Vagina (tissue), 2 donors: ENCODE results near the gene TNS3. TPM values are rescaled to one million over a fixed set of nuclear protein-coding genes. Genes with fewer than 3 reads are reported as not detected.

Experiments used
- DNase-seq, 2 donors: peaks; one replicate each; pipeline ENCODE4 v3.0.0-alpha.2; 2017; ENCODE audit errors: extremely low spot score in 2 of 2
- H3K27ac ChIP-seq: fragments of 200-600 bp; sonication (generic); one replicate; pipeline ENCODE4 v1.5.1; 2019
- H3K27me3 ChIP-seq: fragments of 200-600 bp; sonication (generic); one replicate; pipeline ENCODE4 v1.5.1; 2019
- H3K36me3 ChIP-seq, 2 donors: fragments of 200-600 bp; sonication (generic); one replicate each; pipeline ENCODE4 v1.5.1; 2017 to 2019
- H3K4me1 ChIP-seq: fragments of 200-600 bp; sonication (generic); one replicate; pipeline ENCODE4 v1.5.1; 2019
- H3K4me3 ChIP-seq, 2 donors: fragments of 200-600 bp; sonication (generic); 1 replicate in 1 of 2; 2 replicates in 1 of 2; pipeline ENCODE4 v1.5.1; 2016 to 2019
- H3K9me3 ChIP-seq: fragments of 200-600 bp; sonication (generic); one replicate; pipeline ENCODE4 v1.5.1; 2019
- CTCF ChIP-seq, 3 experiments: fragments of 450-650 bp in 2 of 3; fragments of 200-600 bp in 1 of 3; sonication (generic) in 1 of 3; IDR thresholded peaks; one replicate each; pipeline ENCODE4 v1.5.1; 2017 to 2019; ENCODE audit warnings: antibody characterized with exemption in 3 of 3, mild to moderate bottlenecking in 2 of 3, moderate library complexity in 2 of 3
- POLR2A ChIP-seq, 2 donors: fragments of 450-650 bp; IDR thresholded peaks; one replicate each; pipeline ENCODE4 v1.6.1; 2017; ENCODE audit warnings: antibody characterized with exemption in 2 of 2, mild to moderate bottlenecking in 2 of 2, moderate library complexity in 2 of 2
- POLR2AphosphoS5 ChIP-seq, 2 donors: sonication (generic); formaldehyde crosslinking; IDR thresholded peaks; one replicate each; pipeline ENCODE4 v1.9.0; 2017; ENCODE audit warnings: antibody characterized with exemption in 2 of 2, mild to moderate bottlenecking in 2 of 2, low read depth in 1 of 2; ENCODE audit not compliant: insufficient read depth in 1 of 2
- intact Hi-C: fragments of 100-400 bp; cut with DNase I; formaldehyde crosslinking; loops from one replicate; pipeline ENCODE4 v1.15.1; 2023
- total RNA-seq: library from RNA; depleted of rRNA; stranded (reverse); fragments of >200 nt; gene quantifications from one replicate; pipeline ENCODE4 v1.2.3, GENCODE V29; 2016

The TNS3 gene
- total RNA-seq, 1 donor from 2014 or later, result 36.8 TPM

DNA sequence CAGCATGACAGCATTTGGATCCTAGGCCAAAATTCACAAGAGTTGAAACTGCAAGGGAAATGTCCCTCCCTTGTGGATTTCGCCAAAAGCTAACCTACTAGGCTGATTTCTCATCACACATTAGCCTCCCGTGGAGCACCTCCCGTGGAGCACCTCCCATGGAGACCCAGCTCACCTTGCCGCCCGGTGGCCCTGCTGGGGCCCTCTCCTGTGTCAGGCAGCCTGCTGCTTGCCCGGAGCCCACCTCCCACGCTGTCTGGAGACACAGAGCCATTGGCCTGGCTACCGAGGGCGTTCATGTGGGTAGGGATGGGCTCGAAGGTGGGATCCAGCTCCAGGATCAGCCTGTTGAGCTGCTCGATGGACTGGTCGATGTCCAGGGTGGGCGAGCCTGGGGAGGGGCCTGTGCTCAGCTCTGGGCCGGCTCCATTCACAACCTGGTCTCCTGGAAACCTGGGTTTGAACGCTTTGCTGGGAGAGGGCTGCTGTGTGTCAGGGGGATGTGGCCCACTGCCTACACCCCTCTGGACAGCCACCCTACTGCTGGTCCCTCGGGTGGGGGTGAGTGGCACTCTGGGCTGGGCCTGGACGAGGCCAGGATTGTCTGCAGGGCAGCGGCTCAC is 213.6 kb downstream of the TNS3 start:
- DNase-seq, result no peak
- no peaks in the 10 kb centered on the region for H3K27me3 ChIP-seq
- H3K36me3 ChIP-seq, result peaks cover 0 to 18% of the 10 kb centered on the region in 2 donors
- intact Hi-C loops, result no loop called here
- H3K4me3 ChIP-seq, result no peak overlapping the region
- no peaks in the 10 kb centered on the region for H3K9me3 ChIP-seq
- no peaks in the 10 kb centered on the region for H3K4me1 ChIP-seq
- H3K27ac ChIP-seq, result no peak overlapping the region
- TF ChIP-seq CTCF (IDR thresholded peaks at IDR 0.05) (no peak), POLR2AphosphoS5 (IDR thresholded peaks at IDR 0.05; ENCODE audit: insufficient read depth in 1 of 2, low read depth in 1 of 2) (no peak), POLR2A (IDR thresholded peaks at IDR 0.05) (no peak)

- no peak overlapping the region for H3K4me3 ChIP-seq
- H3K27ac ChIP-seq, result no peak overlapping the region
- no peaks in the 10 kb centered on the region for H3K27me3 ChIP-seq
- no peak for DNase-seq
- no peaks in the 10 kb centered on the region for H3K9me3 ChIP-seq
- no peaks in the 10 kb centered on the region for H3K4me1 ChIP-seq
- TF ChIP-seq CTCF (IDR thresholded peaks at IDR 0.05), result no peak
- no peak for TF ChIP-seq POLR2AphosphoS5 (IDR thresholded peaks at IDR 0.05; ENCODE audit: insufficient read depth in 1 of 2, low read depth in 1 of 2)
- TF ChIP-seq POLR2A (IDR thresholded peaks at IDR 0.05), result no peak
- peaks cover 0 to 18% of the 10 kb centered on the region in 2 donors for H3K36me3 ChIP-seq
- intact Hi-C loops, result no loop called here
Observed at GRCh38 chr7:47367369-47367768, 214.5 kb downstream of the TNS3 start.

- H3K4me3 ChIP-seq, result no peak overlapping the region
- no peaks in the 10 kb centered on the region for H3K9me3 ChIP-seq
- DNase-seq, result no peak
- TF ChIP-seq CTCF (IDR thresholded peaks at IDR 0.05), result no peak
- no peak overlapping the region for H3K27ac ChIP-seq
- peaks cover 0 to 18% of the 10 kb centered on the region in 2 donors for H3K36me3 ChIP-seq
- no peaks in the 10 kb centered on the region for H3K4me1 ChIP-seq
- intact Hi-C loops, result no loop called here
- no peaks in the 10 kb centered on the region for H3K27me3 ChIP-seq
Observed at GRCh38 chr7:47366960-47367359, 215.0 kb downstream of the TNS3 start.

GRCh38 chr7:47366211-47366610 is 215.7 kb downstream of the TNS3 start:
- Histone ChIP-seq H3K4me1 (no peaks in the 10 kb centered on the region), H3K9me3 (no peaks in the 10 kb centered on the region), H3K36me3 (peaks cover 0 to 18% of the 10 kb centered on the region in 2 donors), H3K27me3 (no peaks in the 10 kb centered on the region), H3K27ac (no peak overlapping the region), H3K4me3 (no peak overlapping the region)
- intact Hi-C loops, result no loop called here
- no peak for TF ChIP-seq POLR2AphosphoS5 (IDR thresholded peaks at IDR 0.05; ENCODE audit: insufficient read depth in 1 of 2, low read depth in 1 of 2)
- no peak for TF ChIP-seq CTCF (IDR thresholded peaks at IDR 0.05)
- TF ChIP-seq POLR2A (IDR thresholded peaks at IDR 0.05), result no peak
- DNase-seq, result no peak

DNA sequence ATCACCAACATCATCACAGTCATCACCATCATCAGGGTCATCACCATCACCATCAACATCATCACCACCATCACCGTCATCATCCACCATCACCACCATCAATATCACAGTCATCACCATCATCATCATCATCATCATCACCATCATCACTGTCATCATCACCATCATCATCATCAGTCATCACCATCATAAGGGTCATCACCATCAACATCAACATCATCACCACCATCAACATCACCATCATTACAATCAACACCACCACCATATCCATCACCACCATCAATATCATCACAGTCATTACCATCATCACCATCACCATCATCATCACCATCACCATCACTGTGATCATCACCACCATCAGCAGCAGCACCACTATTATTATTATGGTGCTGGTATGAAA is 218.9 kb downstream of the TNS3 start:
- no peak overlapping the region for H3K4me3 ChIP-seq
- no peaks in the 10 kb centered on the region for H3K27me3 ChIP-seq
- DNase-seq, result no peak
- H3K36me3 ChIP-seq, result peaks cover 0 to 6% of the 10 kb centered on the region in 2 donors
- TF ChIP-seq POLR2A (IDR thresholded peaks at IDR 0.05) (no peak), CTCF (IDR thresholded peaks at IDR 0.05) (no peak), POLR2AphosphoS5 (IDR thresholded peaks at IDR 0.05; ENCODE audit: insufficient read depth in 1 of 2, low read depth in 1 of 2) (no peak)
- no peak overlapping the region for H3K27ac ChIP-seq
- intact Hi-C loops, result no loop called here
- no peaks in the 10 kb centered on the region for H3K9me3 ChIP-seq
- no peaks in the 10 kb centered on the region for H3K4me1 ChIP-seq
